Ramos (cell line): ENCODE measurements around the gene SLC46A2.

Experiments used
- in situ Hi-C: fragments of 300-500 bp; cut with MboI; formaldehyde crosslinking; loops from one replicate; pipeline ENCODE4 v1.14.3; 2022; ENCODE audit warnings: low sequenced_read_pairs; ENCODE audit not compliant: unreplicated experiment

Gene SLC46A2

DNA sequence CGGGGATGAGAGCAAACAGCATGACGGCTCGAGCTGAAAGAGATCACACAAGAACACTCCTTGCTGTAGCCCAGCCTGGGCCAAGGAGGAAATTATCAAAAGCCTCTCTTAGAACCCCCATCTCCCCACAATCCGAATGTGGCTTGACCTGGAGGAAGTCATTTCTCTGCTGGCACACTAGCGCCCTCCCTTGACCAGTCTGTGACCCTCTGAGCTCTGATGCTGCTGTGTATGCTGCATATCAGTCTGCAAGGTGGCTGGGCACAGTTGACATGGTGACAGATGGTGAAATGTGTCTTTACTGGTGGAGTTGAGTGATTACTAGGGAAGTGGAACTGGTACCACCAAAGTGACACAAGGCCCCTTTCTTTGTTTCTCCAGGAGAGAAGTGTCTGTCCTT is 3.3 kb downstream of the SLC46A2 start:
- in situ Hi-C loops, result no loop called here

DNA sequence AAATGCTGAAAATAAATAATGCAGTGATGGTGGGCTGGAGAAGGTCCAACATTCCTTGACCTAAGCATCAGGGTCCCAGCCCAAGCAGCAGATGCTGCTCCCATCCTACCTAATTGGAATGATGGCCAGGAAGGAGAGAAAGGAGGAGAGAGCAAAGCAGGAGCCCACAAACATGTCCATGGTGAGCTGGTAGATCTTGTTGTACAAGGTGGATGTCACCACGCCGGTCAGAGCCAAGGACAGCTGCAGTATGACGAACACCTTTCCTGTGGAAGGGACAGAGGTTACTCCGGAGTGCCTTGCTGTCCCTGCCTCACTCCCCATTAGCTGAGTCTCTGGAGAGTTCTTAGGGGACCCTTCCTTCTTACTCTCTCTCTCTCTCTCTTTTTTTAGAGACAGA is 4.3 kb downstream of the SLC46A2 start:
- in situ Hi-C loops, result no loop called here

DNA sequence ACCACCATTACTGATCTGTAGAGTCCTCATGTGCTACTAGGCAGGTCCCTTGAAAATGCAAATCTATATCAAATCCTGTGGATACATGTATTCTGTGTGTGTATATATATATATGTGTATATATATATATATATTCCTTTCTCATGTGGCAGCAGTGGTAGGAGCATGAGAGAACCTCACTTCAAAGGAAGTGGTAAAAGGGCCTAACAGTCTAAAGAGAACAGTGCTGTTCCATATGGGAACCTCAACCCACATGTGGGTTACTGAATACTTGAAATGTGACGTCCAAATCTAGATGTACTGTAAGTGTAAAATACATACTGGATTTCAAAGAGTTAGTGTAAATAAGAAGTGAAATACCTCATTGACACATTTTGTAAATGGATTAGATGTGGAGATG is 5.4 kb downstream of the SLC46A2 start:
- in situ Hi-C loops, result no loop called here

DNA sequence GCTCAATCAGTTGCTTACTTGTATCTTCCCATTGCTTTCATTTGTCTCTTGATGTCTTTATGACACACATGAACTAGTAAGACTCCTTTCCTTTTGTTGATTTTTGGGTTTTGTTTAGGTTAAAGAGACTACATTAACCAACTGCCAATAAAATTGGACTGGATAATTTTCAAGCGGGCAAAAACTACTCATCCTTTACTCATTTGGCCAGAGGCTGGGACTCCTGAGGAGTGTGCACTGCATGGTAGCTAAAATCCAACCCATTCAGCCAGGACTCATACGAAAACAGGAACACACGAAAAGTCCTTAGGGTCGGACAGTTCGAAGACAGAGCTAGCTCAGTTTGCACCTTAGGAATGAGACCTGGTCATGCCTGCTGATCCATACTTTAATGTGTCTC is 6.0 kb downstream of the SLC46A2 start:
- in situ Hi-C loops, result no loop called here

- in situ Hi-C loops, result no loop called here
Measured at GRCh38 chr9:112884101-112884500, 6.6 kb downstream of the SLC46A2 start.

GRCh38 chr9:112881331-112881730 is 9.3 kb downstream of the SLC46A2 start:
- in situ Hi-C loops, result no loop called here

- in situ Hi-C loops, result no loop called here
Measured at GRCh38 chr9:112880650-112881049, 10.0 kb downstream of the SLC46A2 start.

DNA sequence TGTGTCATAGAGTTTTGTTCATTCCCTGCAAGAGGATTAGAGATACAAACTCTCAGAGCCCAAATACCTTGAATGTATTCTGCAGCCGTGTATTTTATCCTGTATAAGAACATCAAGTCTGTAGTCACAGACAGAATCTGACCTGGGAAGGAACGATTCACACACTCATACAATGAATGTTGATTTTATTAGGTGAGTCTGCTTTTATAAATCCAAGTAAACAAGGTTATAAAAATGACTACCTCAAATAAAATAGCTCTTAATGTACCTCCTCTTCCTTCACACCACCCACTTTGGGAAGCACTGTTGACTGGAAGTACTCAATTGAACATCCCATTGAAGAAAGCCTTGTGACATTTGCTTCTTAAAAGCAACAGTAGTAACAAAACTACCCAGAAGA is 11.9 kb downstream of the SLC46A2 start:
- in situ Hi-C loops, result no loop called here

- in situ Hi-C loops, result no loop called here
Measured at GRCh38 chr9:112873773-112874405, 16.8 kb downstream of the SLC46A2 start.

DNA sequence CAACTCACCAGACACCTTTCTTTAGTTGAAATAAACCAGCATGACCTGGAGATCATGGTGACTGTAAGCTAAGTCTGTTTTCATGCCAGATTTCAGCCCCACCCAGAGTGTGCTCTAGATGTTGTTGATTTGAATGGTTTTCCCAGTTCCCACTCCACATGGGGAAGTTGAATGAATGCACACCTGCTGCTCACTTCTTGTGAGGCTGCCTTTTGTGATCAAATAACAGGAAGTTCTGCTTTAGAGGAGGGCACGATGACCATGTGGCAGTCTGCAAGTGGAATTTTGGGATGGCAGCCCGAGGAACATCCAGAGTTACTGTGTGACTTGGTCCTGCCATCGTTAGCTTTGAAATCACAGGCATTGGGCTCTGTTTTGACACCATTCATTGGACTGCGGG is 18.7 kb downstream of the SLC46A2 start:
- in situ Hi-C loops, result no loop called here

DNA sequence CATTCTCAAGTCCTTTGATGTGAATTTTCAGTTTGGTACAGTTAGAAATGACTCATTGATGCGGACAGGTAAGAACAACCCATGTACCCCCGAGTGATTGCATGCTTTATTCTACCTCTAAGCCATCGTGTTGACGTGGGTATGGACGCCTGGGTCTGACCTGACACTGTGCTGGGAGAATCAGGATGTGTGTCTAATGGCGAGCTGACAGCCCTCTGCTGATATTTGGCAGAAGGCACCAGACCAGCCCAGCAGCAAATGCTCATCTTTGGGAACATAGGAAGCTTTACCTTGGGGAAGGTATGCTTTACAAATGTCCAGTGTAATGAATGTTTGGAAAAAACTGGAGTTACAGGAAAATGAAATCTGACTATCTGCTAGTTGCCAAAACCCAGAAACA is 20.1 kb downstream of the SLC46A2 start:
- in situ Hi-C loops, result no loop called here

- in situ Hi-C loops, result no loop called here
Measured at GRCh38 chr9:112869917-112870316, 20.8 kb downstream of the SLC46A2 start.

DNA sequence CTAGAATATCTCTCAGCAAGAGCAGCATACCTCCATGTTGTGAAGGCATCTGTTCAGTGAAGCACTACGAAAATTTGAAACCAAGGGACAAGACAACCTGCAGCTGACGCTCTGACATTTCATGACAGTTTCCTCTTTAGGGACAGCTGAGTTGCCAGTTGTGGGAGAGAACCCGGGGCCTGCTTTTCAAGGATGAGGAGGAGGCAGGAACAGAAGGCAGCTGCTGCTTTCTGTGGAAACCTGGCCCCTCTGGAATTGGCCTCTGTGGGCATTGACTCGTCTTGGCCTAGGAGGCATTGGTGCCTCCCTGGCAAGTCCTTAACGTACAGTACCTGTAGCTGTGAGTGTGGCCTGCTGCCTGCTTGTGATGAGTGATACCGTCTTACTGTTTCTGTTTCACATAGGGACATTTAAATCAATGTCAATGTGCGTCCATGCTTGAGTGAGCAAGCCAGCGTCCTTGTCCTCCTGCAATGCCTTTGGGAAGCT is 21.6 kb downstream of the SLC46A2 start:
- in situ Hi-C loops, result no loop called here

DNA sequence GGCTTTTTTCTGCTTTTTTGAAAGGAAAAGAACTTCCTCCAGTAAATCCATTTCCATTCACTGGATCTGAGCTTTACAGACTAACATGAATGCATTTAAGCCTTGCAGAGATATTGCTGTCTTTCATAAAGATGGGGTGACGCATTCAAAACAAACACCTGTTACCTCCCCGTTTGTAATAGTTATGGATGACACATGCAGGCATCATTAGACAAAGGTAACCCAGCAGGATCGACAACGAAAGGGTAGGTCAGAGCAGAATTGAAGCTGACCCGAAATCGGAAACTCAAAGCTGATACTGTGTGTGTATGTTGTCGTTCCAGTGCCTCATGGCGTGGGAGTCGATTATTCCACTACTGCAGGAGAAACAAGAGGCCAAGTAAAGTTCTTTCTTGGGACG is 22.2 kb downstream of the SLC46A2 start:
- in situ Hi-C loops, result no loop called here

DNA sequence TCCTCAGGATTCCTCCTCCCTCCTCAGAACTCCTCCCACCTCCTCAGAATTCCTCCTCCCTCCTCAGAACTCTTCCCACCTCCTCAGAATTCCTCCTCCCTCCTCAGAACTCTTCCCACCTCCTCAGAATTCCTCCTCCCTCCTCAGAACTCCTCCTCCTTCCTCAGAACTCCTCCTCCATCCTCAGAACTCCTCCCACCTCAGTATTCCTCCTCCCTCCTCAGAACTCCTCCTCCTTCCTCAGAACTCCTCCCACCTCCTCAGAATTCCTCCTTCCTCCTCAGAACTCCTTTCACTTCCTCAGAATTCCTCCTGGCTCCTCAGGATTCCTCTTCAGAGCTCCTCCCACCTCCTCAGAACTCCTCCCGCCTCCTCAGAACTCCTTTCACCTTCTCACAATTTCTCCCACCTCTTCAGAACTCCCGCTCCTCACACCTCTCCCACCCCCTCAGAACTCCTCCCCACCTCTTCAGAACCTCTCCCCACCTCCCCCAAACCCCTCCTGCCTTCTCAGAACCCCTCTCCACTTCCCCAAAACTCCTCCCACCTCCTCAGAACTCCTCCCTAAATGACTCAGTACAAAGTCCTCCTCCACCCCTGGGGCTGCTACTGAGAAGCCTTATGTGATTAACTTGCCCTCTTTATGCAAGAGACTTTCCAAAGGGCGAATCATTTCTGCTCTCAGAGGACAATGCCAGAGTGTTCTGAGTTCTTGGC is 23.2 kb downstream of the SLC46A2 start:
- in situ Hi-C loops, result no loop called here

DNA sequence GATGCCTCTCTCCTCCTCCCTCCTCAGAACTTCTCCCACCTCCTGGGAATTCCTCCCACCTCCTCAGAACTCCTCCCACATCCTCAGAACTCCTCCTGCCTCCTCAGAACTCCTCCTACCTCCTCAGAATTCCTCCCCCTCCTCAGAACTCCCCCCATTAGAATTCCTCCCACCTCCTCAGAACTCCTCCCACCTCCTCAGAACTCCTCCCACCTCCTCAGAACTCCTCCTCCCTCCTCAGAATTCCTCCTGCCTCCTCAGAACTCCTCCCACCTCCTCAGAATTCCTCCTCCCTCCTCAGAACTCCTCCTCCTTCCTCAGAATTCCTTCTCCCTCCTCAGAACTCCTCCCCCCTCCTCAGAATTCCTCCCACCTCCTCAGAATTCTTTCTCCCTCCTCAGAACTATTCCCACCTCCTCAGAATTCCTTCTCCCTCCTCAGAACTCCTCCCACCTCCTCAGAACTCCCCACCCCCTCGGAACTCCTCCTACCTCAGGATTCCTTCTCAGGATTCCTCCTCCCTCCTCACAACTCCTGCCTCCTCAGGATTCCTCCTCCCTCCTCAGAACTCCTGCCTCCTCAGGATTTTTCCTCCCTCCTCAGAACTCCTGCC is 23.9 kb downstream of the SLC46A2 start:
- in situ Hi-C loops, result no loop called here

DNA sequence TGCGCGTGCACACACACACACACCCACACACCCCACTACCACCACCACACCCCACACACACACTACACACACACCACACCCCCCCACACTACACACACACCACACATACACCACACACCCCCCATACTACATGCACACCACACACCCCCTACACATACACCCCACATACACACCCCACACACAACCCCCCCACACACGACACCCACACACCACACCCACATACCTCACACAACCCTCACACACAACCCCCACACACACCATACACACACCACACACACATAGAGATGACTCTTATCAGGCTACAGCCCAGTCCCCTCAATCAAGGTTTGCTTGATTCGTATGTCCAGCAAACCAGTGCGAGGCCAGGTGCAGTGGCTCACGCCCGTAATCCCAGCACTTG is 25.7 kb downstream of the SLC46A2 start:
- in situ Hi-C loops, result no loop called here

- in situ Hi-C loops, result no loop called here
Measured at GRCh38 chr9:112864403-112864802, 26.3 kb downstream of the SLC46A2 start.

GRCh38 chr9:112863746-112864145 is 26.9 kb downstream of the SLC46A2 start:
- in situ Hi-C loops, result no loop called here

DNA sequence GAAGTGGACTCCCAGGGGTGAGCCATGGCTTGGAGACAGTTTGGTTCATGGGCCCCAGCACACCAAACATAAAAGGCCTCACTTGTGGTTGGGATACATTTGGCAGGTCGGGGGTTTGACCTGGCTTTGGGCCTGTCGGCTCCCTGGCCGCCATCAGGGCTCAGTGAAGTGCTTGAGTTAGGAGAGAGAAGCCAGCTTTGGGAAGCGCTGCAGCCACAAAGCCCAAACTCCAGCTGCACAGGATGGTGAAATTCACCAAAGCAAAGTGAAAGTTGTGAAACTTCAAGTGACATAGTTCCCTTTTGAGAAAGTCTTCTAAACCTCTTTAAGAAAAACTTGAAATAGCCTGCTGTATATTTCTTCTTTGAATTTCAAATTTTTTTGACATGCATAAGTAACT is 27.5 kb downstream of the SLC46A2 start:
- in situ Hi-C loops, result no loop called here
